HuH-7.5 (cell line): Measurements from ENCODE around the gene ATP6AP2.
"Not testable (repeated sequence)": the region's sequence is repeated elsewhere in the genome, so short reads cannot be mapped to it uniquely, and the experiment has no call there.

Source experiments
- DNase-seq: peaks from one replicate; pipeline ENCODE4 v3.0.0; 2011; ENCODE audit warnings: low spot score

ATP6AP2 gene

GRCh38 chrX:40575411-40575810 is 5.4 kb upstream of the ATP6AP2 start:
- not testable (repeated sequence) for DNase-seq

- DNase-seq = no peak
Observed at GRCh38 chrX:40576291-40576690, 4.5 kb upstream of the ATP6AP2 start.

- peak; percentile 9 for DNase-seq
Observed at GRCh38 chrX:40578039-40578695, 2.6 kb upstream of the ATP6AP2 start.

- no peak for DNase-seq
Observed at GRCh38 chrX:40579141-40579540, 1.6 kb upstream of the ATP6AP2 start.

GRCh38 chrX:40579900-40580536 is 752 bp upstream of the ATP6AP2 start:
- no peak for DNase-seq

- no peak for DNase-seq
Observed at GRCh38 chrX:40581336-40581920, 658 bp downstream of the ATP6AP2 start.

- DNase-seq = not testable (repeated sequence)
Observed at GRCh38 chrX:40582178-40582577, 1.4 kb downstream of the ATP6AP2 start.

GRCh38 chrX:40582811-40583210 is 2.0 kb downstream of the ATP6AP2 start:
- DNase-seq = no peak

GRCh38 chrX:40587623-40588022 is 6.9 kb downstream of the ATP6AP2 start:
- DNase-seq = not testable (repeated sequence)

GRCh38 chrX:40589616-40590321 is 9.0 kb downstream of the ATP6AP2 start:
- not testable (repeated sequence) for DNase-seq

GRCh38 chrX:40603446-40603845 is 22.7 kb downstream of the ATP6AP2 start:
- DNase-seq = no peak

- DNase-seq = no peak
Observed at GRCh38 chrX:40607381-40607780, 26.6 kb downstream of the ATP6AP2 start.

- no peak for DNase-seq
Observed at GRCh38 chrX:40612511-40612910, 31.7 kb downstream of the ATP6AP2 start.

GRCh38 chrX:40615976-40616375 is 35.2 kb downstream of the ATP6AP2 start:
- DNase-seq = no peak

GRCh38 chrX:40617566-40617965 is 36.8 kb downstream of the ATP6AP2 start:
- no peak for DNase-seq

- no peak for DNase-seq
Observed at GRCh38 chrX:40622479-40623138, 41.8 kb downstream of the ATP6AP2 start.

- no peak for DNase-seq
Observed at GRCh38 chrX:40623139-40623536, 42.4 kb downstream of the ATP6AP2 start, which contains the start of gene MPC1L. TSS of gene MPC1L (plus strand) at chrX:40623428. CDS start at chrX:40623566, 138 bp downstream.

GRCh38 chrX:40623665-40624064 is 42.9 kb downstream of the ATP6AP2 start:
- no peak for DNase-seq

- DNase-seq = no peak
Observed at GRCh38 chrX:40625294-40625693, 44.5 kb downstream of the ATP6AP2 start.

GRCh38 chrX:40628506-40628905 is 47.7 kb downstream of the ATP6AP2 start:
- DNase-seq = no peak

- no peak for DNase-seq
Observed at GRCh38 chrX:40632199-40632598, 51.4 kb downstream of the ATP6AP2 start.

- no peak for DNase-seq
Observed at GRCh38 chrX:40637687-40638086, 56.9 kb downstream of the ATP6AP2 start.
